Articular chondrocyte of knee joint (primary cell): ENCODE data around the gene RCC2. TPM values are rescaled to one million over a fixed set of nuclear protein-coding genes. Genes with fewer than 3 reads are reported as not detected.

Experiments used
- total RNA-seq: library from RNA; depleted of rRNA; stranded (reverse); fragments of >200 nt; gene quantifications from 2 replicates; pipeline ENCODE4 v1.2.3, GENCODE V29; 2012

The RCC2 gene
- 28.7 and 37.4 TPM in 2 replicates for total RNA-seq

DNA sequence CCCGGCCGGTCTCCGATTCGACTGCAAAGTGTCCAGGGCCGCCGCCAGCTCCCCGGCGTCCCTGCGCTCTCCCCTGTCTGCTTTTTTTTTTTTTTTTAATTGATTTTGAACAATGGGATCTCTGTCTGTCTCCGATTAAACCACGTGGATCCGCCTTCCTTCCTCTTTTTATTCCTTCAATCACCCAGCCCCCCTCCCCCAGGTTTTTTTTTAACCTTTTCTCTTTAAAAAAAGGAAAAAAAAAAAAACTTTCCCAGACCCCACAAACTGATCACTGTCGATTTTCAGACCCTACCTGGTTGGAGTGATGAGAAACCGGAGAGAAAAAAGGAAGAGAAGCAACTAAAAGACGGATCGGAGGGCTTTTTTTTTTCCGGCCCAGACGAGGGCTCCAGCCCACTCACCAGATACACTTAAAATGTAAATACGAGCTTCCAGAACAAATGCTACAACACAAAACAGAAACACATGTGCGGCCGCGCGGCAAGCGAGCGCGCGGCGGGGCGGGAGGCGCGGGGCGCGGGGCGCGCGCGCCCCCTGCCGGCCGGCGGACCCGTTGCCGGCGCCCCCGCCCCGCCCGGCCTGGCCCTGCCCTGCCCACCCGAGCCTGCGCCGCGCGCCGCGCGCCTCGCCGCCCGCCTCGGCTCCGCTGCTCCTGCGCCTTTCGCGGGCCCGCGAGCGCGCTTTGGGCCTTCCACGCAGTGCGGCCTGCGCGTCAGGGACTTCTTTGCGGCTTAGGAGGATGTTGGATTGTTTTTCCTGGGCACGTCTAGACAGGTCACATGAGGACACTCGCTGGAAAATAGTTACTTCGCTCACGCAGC lies at the start of gene RCC2:
TSS of gene RCC2 (minus strand) at position 428 of the 824 bp plus-strand sequence. CDS start 1,163 bp downstream, outside the sequence.

DNA sequence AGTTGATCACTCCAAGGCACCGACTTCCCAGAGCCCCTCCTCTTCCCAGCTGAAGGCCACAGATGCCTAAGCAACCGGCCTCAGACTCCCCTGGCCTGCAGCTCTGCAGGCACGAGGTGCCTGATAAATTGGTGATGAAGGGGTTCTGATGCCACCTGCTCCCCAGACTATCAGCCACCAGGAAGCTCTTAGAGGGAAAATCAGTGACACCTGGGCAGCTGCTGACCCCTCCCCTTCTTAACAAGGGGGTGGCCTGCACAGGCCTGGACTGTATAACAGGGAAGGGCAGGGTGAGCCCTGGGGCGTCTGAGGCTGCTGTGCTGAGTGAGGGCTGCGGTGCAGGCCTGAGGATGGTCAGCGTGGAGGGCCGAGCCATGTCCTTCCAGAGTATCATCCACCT lies 67.6 kb downstream of the RCC2 start, which contains the start of gene PADI6:
TSS of gene PADI6 (plus strand) at position 301 of the 400 bp plus-strand sequence. CDS start at position 351, 50 bp downstream.

Other genes starting within 250 kb of the RCC2 start
- 0.11 TPM in 1 of 2 replicates, not detected in the other for gene PADI1, start 234.5 kb downstream of the RCC2 start, total RNA-seq
- gene PADI3, start 190.6 kb downstream of the RCC2 start, total RNA-seq: not detected in 2 replicates
- gene PADI4, start 131.5 kb downstream of the RCC2 start, total RNA-seq: not detected in 2 replicates
- gene PADI6, start 67.5 kb downstream of the RCC2 start, total RNA-seq: not detected in 2 replicates
- 21.7 and 22.3 TPM in 2 replicates for gene ARHGEF10L, start 100.0 kb upstream of the RCC2 start, total RNA-seq